NK-92 (cell line): ENCODE measurements around the gene CDH7.

Experiments
- DNase-seq: peaks from one replicate; lab custom pipeline; 2025; ENCODE audit not compliant: unreplicated experiment; lab: John Stamatoyannopoulos, UW

Gene CDH7

DNA sequence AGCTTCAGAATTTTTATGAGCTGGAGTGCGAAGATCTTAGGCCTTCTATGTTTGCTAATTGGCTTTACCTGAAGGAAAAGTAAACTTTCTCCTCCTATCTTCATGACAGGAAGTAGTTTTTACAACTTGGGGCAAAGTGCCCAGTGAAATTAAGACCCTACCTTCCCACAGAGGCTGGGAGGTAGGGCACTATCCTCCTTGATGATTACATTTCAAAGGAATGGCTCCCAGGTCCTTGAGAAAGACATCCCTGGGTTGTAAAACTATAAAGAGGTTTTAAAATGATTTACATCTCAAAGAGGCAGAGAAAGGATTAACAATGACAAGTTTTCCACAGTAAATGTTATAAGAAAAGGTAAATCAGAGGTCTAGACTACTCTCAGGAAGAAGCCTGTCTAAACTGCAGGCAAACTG is 155.8 kb downstream of the CDH7 start:
- DNase-seq, result no peak

DNA sequence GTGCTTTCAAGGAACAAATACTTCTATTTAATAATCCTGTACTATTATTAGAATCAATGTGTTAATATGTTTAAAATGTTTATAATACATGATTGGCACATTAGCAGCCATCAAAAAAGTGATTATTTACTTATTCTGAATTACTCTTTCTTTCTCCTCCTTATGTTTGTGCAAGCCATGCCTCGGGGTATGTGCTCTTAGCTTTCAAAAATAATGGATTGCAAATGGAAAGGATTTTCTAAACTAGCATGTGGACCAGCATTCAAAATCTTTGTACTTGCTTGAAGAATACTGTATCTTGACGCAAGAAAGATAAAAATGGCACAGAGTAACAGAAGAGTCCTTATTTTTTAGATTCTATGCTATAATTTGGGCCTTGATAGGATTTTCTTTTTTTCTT is 156.5 kb downstream of the CDH7 start:
- DNase-seq, result no peak

DNA sequence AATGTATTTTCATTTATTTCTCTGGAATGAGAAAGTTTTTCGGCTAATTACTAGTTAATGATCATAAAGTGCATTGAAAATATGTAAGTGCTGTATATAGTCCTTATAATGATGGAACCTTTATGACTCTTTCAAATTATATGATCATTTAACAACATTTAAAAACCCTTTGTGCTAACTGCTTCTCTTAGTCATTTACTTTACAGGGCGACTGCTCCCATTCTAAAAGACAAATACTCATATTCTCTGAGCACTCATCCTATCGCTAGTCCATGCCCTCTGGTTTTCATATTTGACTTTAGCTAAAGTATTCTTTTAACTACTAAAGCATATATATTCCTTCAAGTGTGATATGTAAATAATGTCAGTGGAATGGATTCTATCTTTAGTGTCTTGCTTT is 168.2 kb downstream of the CDH7 start:
- no peak for DNase-seq

GRCh38 chr18:65919663-65920062 is 168.9 kb downstream of the CDH7 start:
- DNase-seq, result no peak

- DNase-seq, result no peak
Observed at GRCh38 chr18:65922103-65922502, 171.3 kb downstream of the CDH7 start.

- DNase-seq, result no peak
Observed at GRCh38 chr18:65924904-65925303, 174.1 kb downstream of the CDH7 start.

GRCh38 chr18:65934874-65935273 is 184.1 kb downstream of the CDH7 start:
- no peak for DNase-seq

DNA sequence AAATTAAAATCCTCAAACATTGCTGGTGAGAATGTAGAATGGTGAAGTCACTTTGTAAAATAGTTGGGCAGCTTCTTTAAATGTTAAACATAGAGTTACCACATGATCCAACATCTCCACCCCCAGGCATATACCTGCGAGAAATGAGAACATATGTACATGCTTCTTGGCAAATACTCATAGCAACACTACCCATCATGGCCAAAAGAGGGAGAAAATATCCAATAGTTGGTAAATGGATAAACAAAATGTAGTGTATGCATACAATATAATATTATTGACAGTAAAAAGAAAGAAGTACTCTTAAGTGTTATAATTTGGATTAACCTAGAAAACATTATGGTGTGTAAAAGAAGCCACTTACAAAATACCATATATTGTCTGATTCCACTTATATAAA is 185.9 kb downstream of the CDH7 start:
- DNase-seq, result no peak

DNA sequence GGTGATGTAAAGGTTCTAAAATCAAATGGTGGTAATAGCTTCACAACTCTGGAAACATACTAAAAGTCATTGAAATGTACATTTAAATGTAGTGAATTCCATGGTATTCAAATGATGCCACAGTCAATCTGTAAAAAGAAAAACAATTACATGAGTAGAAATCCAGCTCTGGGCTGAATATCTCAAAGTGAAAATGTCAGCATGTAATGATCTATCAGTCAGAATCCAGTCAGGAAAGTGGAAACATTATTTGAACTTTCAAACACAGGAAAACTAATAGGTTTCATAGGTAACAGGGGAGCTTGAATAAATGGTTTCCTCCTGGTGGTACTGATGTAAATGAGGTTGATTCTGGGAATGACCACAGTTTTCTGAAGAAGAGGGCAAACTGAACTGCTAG is 186.4 kb downstream of the CDH7 start:
- DNase-seq, result no peak

DNA sequence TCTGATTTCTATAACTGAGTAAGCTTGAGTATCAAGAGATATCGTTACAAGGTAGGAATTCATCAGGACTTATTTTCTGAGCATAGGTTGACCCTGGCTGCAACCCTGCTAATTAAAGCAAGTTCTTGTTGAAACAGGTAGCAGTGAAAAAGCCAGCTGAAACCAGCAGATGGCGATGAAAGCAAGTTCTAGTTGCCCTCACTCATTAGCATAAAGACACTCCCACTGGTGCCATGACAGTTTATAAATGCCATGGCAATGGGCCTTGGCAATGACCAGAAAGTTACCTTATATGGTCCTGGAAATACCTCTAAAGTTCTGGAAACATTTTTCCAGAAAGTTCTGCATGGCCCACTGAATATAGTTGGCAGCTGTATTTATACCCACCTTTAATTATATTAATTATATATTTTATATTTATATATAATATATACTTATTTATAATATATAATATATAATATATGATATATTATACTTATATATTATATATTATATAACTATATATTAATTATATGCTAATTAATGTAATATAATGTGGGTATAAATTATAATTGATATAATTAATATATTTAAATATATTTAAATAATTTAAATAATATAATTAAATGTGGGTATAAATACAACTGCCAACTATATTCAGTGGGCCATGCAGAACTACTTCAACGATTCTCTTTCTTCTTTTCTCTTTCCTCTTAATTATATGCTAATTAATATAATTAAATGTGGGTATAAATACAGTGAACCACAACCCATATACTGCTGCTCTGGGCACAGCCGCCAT is 188.0 kb downstream of the CDH7 start:
- no peak for DNase-seq
